GM23248 (cell line): Measurements from ENCODE around the gene PFKFB2. TPM values are rescaled to one million over a fixed set of nuclear protein-coding genes. Genes with fewer than 3 reads are reported as not detected.

Experiments
- DNase-seq: peaks from one replicate; pipeline ENCODE4 v3.0.0-alpha.2; 2015
- H2AFZ ChIP-seq: fragments of 200-600 bp; sonication (generic); 2 replicates; pipeline ENCODE4 v1.6.1; 2016; ENCODE audit warnings: antibody characterized with exemption
- H3F3A ChIP-seq: fragments of 200-600 bp; sonication (generic); 2 replicates; pipeline ENCODE4 v1.6.1; 2016; ENCODE audit warnings: mild to moderate bottlenecking, antibody characterized with exemption, mixed run types; ENCODE audit not compliant: insufficient read depth
- H3K27ac ChIP-seq: fragments of 200-600 bp; sonication (generic); 2 replicates; pipeline ENCODE4 v1.5.1; 2016; ENCODE audit warnings: mild to moderate bottlenecking
- H3K27me3 ChIP-seq: fragments of 200-600 bp; sonication (generic); replicated peaks from 2 replicates; pipeline ENCODE4 v1.6.1; 2016; ENCODE audit warnings: mild to moderate bottlenecking; ENCODE audit not compliant: insufficient read depth
- H3K36me3 ChIP-seq: fragments of 200-600 bp; sonication (generic); 2 replicates; pipeline ENCODE4 v1.6.1; 2016; ENCODE audit warnings: low read depth, mild to moderate bottlenecking
- H3K4me1 ChIP-seq: fragments of 200-600 bp; sonication (generic); 2 replicates; pipeline ENCODE4 v1.6.1; 2016; ENCODE audit warnings: mild to moderate bottlenecking; ENCODE audit not compliant: insufficient read depth
- H3K4me2 ChIP-seq: fragments of 200-600 bp; sonication (generic); one replicate; pipeline ENCODE4 v1.6.1; 2016; ENCODE audit warnings: mild to moderate bottlenecking; ENCODE audit not compliant: unreplicated experiment
- H3K4me3 ChIP-seq: fragments of 200-600 bp; sonication (generic); 2 replicates; pipeline ENCODE4 v1.5.1; 2016; ENCODE audit warnings: mild to moderate bottlenecking
- H3K79me2 ChIP-seq: fragments of 200-600 bp; sonication (generic); 2 replicates; pipeline ENCODE4 v1.6.1; 2016; ENCODE audit warnings: mild to moderate bottlenecking; ENCODE audit not compliant: insufficient read depth
- H3K9ac ChIP-seq: fragments of 200-600 bp; sonication (generic); 2 replicates; pipeline ENCODE4 v1.6.1; 2016; ENCODE audit warnings: mild to moderate bottlenecking
- H3K9me2 ChIP-seq: fragments of 200-600 bp; sonication (generic); 2 replicates; pipeline ENCODE4 v1.6.1; 2016; ENCODE audit warnings: mixed run types, mild to moderate bottlenecking, moderate library complexity; ENCODE audit not compliant: insufficient read depth
- H3K9me3 ChIP-seq: fragments of 200-600 bp; sonication (generic); one replicate; pipeline ENCODE4 v1.6.1; 2017; ENCODE audit warnings: low read depth
- H4K20me1 ChIP-seq: fragments of 200-600 bp; sonication (generic); 2 replicates; pipeline ENCODE4 v1.6.0; 2016; ENCODE audit not compliant: insufficient read depth
- EZH2 ChIP-seq: fragments of 200-600 bp; sonication (generic); IDR thresholded peaks from 2 replicates; pipeline ENCODE4 v1.6.1; 2018; ENCODE audit warnings: antibody characterized with exemption, mild to moderate bottlenecking; ENCODE audit not compliant: insufficient read depth, poor library complexity, severe bottlenecking
- EZH2phosphoT487 ChIP-seq: fragments of 200-600 bp; sonication (generic); IDR thresholded peaks from 2 replicates; pipeline ENCODE4 v1.6.1; 2018; ENCODE audit warnings: antibody characterized with exemption, moderate library complexity, mild to moderate bottlenecking, low read depth; ENCODE audit not compliant: insufficient read depth
- WGBS, 2 experiments: methylation state at CpG; one replicate each; pipeline ENCODE4 v1.1.6; 2015 to 2017; ENCODE audit warnings: low lambda C conversion rate in 2 of 2, low coverage in 1 of 2; ENCODE audit errors: missing lambda C conversion rate in 2 of 2; 5-methylcytosine and 5-hydroxymethylcytosine counted together
- in situ Hi-C: fragments of 300-500 bp; cut with MboI; formaldehyde crosslinking; loops from 2 replicates; pipeline ENCODE4 v1.15.0; 2020
- polyA plus RNA-seq: library from polyadenylated mRNA; unstranded; fragments of >200 nt; fragmentation: Nextera tagmentation; extraction: Ambion mirVana; gene quantifications from 2 replicates; pipeline ENCODE4 v1.2.1, GENCODE V29; 2016
- total RNA-seq: library from RNA; depleted of rRNA; stranded (reverse); fragments of >200 nt; shearing (Covaris generic); gene quantifications from 2 replicates; pipeline ENCODE4 v1.2.3, GENCODE V29; 2014

PFKFB2 gene
- total and polyA plus RNA-seq, 2 experiments from 2014 or later, result 1.6 to 4.2 TPM

GRCh38 chr1:207018707-207019106, 34.4 kb upstream of the PFKFB2 start:
- in situ Hi-C loops, result no loop called here

GRCh38 chr1:207019161-207019560, 33.9 kb upstream of the PFKFB2 start:
- peaks cover 20% of the 10 kb centered on the region for H3K4me1 ChIP-seq
- no peak overlapping the region for H3K4me3 ChIP-seq
- no peak overlapping the region for H3K9ac ChIP-seq
- H3K27ac ChIP-seq, result no peak overlapping the region
- no peaks in the 10 kb centered on the region for H3K36me3 ChIP-seq
- in situ Hi-C loops, result no loop called here
- TF ChIP-seq EZH2phosphoT487 (no peak), EZH2 (no peak)
- H4K20me1 ChIP-seq, result no peaks in the 10 kb centered on the region
- no peak overlapping the region for H3K4me2 ChIP-seq
- no peaks in the 10 kb centered on the region for H3K79me2 ChIP-seq
- no peaks in the 10 kb centered on the region for H3K27me3 ChIP-seq
- no peak for DNase-seq
- no peaks in the 10 kb centered on the region for H3K9me2 ChIP-seq
- WGBS, 2 experiments, result 93 to 98% methylated on average over 2 of the region's 2 CpGs
- no peak overlapping the region for H2AFZ ChIP-seq
- H3K9me3 ChIP-seq, result no peaks in the 10 kb centered on the region
- no peaks in the 10 kb centered on the region for H3F3A ChIP-seq

More at GRCh38 chr1:207018707-207019106, 34.4 kb upstream of the PFKFB2 start:
- no peak overlapping the region for H2AFZ ChIP-seq
- H3F3A ChIP-seq, result no peaks in the 10 kb centered on the region
- no peaks in the 10 kb centered on the region for H3K36me3 ChIP-seq
- DNase-seq, result no peak
- H3K4me3 ChIP-seq, result no peak overlapping the region
- H3K4me1 ChIP-seq, result peaks cover 20% of the 10 kb centered on the region
- TF ChIP-seq EZH2phosphoT487, result no peak
- no peak for TF ChIP-seq EZH2
- WGBS, 2 experiments, result 80 to 85% methylated on average over 4 of the region's 4 CpGs
- no peaks in the 10 kb centered on the region for H3K9me2 ChIP-seq
- no peak overlapping the region for H3K4me2 ChIP-seq
- H3K79me2 ChIP-seq, result no peaks in the 10 kb centered on the region
- no peaks in the 10 kb centered on the region for H4K20me1 ChIP-seq
- H3K9me3 ChIP-seq, result no peaks in the 10 kb centered on the region
- H3K9ac ChIP-seq, result no peak overlapping the region
- H3K27ac ChIP-seq, result no peak overlapping the region
- H3K27me3 ChIP-seq, result no peaks in the 10 kb centered on the region

GRCh38 chr1:207019661-207020060, 33.4 kb upstream of the PFKFB2 start:
- no peaks in the 10 kb centered on the region for H3K79me2 ChIP-seq
- H3K9me3 ChIP-seq, result no peaks in the 10 kb centered on the region
- 68% methylated on average over 2 of the region's 2 CpGs for WGBS, 2 experiments
- no peak overlapping the region for H3K9ac ChIP-seq
- H2AFZ ChIP-seq, result no peak overlapping the region
- no peaks in the 10 kb centered on the region for H3K9me2 ChIP-seq
- in situ Hi-C loops, result no loop called here
- no peak overlapping the region for H3K27ac ChIP-seq
- no peak overlapping the region for H3K4me2 ChIP-seq
- H3K36me3 ChIP-seq, result no peaks in the 10 kb centered on the region
- no peak overlapping the region for H3K4me3 ChIP-seq
- peaks cover 24% of the 10 kb centered on the region for H3K4me1 ChIP-seq
- no peaks in the 10 kb centered on the region for H4K20me1 ChIP-seq
- no peaks in the 10 kb centered on the region for H3K27me3 ChIP-seq
- no peaks in the 10 kb centered on the region for H3F3A ChIP-seq
- TF ChIP-seq EZH2 (no peak), EZH2phosphoT487 (no peak)
- DNase-seq, result no peak

- no peaks in the 10 kb centered on the region for H3K9me2 ChIP-seq
- in situ Hi-C loops, result no loop called here
- H3K27me3 ChIP-seq, result no peaks in the 10 kb centered on the region
- no peak overlapping the region for H3K4me3 ChIP-seq
- DNase-seq, result no peak
- H3F3A ChIP-seq, result peaks cover 2% of the 10 kb centered on the region
- H3K9me3 ChIP-seq, result no peaks in the 10 kb centered on the region
- TF ChIP-seq EZH2 (no peak), EZH2phosphoT487 (no peak)
- no peaks in the 10 kb centered on the region for H4K20me1 ChIP-seq
- peak overlapping the region; percentile 3 for H3K4me2 ChIP-seq
- H3K9ac ChIP-seq, result no peak overlapping the region
- no peak overlapping the region for H3K27ac ChIP-seq
- 81 to 84% methylated on average over 9 of the region's 9 CpGs for WGBS, 2 experiments
- H3K79me2 ChIP-seq, result no peaks in the 10 kb centered on the region
- no peak overlapping the region for H2AFZ ChIP-seq
- H3K36me3 ChIP-seq, result no peaks in the 10 kb centered on the region
- peaks cover 28% of the 10 kb centered on the region for H3K4me1 ChIP-seq
Measured at GRCh38 chr1:207020065-207020708, 32.9 kb upstream of the PFKFB2 start.
